Left ventricle myocardium inferior (tissue), 1 donor: ENCODE data around the gene TOP2B. TPM values are rescaled to one million over a fixed set of nuclear protein-coding genes. Genes with fewer than 3 reads are reported as not detected.

Experiments used
- DNase-seq: peaks from one replicate; pipeline ENCODE4 v3.0.0-alpha.2; 2020
- H3K27ac ChIP-seq: fragments of 200-600 bp; replicated peaks from 2 replicates; pipeline ENCODE4 v1.8.0; 2021
- H3K27me3 ChIP-seq: fragments of 200-600 bp; 2 replicates; pipeline ENCODE4 v1.8.0; 2021; ENCODE audit warnings: low read depth
- H3K36me3 ChIP-seq: fragments of 200-600 bp; 2 replicates; pipeline ENCODE4 v1.8.0; 2021
- H3K4me1 ChIP-seq: fragments of 200-600 bp; 2 replicates; pipeline ENCODE4 v1.8.0; 2021
- H3K4me3 ChIP-seq: fragments of 200-600 bp; 2 replicates; pipeline ENCODE4 v1.8.0; 2021; ENCODE audit warnings: mild to moderate bottlenecking, moderate library complexity
- H3K9me3 ChIP-seq: fragments of 200-600 bp; replicated peaks from 2 replicates; pipeline ENCODE4 v1.8.0; 2021
- CTCF ChIP-seq: fragments of 200-600 bp; IDR thresholded peaks from 2 replicates; pipeline ENCODE4 v1.8.0; 2021; ENCODE audit warnings: antibody characterized with exemption, mild to moderate bottlenecking, borderline replicate concordance
- intact Hi-C: fragments of 100-400 bp; cut with micrococcal nuclease; formaldehyde crosslinking; loops from one replicate; pipeline ENCODE4 v1.11.0; 2022
- total RNA-seq: library from RNA; stranded (reverse); fragmentation: NEBNext Ultra II Directional; extraction: Animal tissue kit (Norgen Biotek cat#: 25700); gene quantifications from one replicate; pipeline ENCODE4 v1.2.1, GENCODE V29; 2021
- donor health status: DM: no; HTN: yes; CAD: no; lungs with severe emphysema.

Gene TOP2B
- total RNA-seq, 1 donor from 2014 or later = 101 TPM

- Histone ChIP-seq H3K27ac (no peak overlapping the region), H3K36me3 (no peaks in the 10 kb centered on the region), H3K4me1 (no peaks in the 10 kb centered on the region), H3K4me3 (no peak overlapping the region), H3K27me3 (no peaks in the 10 kb centered on the region), H3K9me3 (no peaks in the 10 kb centered on the region)
- no peak for DNase-seq
- no peak for TF ChIP-seq CTCF
- intact Hi-C loops = no loop called here
Observed at GRCh38 chr3:25674670-25675069, 10.0 kb upstream of the TOP2B start.

- no peak overlapping the region for H3K4me3 ChIP-seq
Observed at GRCh38 chr3:25673738-25674298, 9.1 kb upstream of the TOP2B start.

GRCh38 chr3:25665315-25666280, 891 bp upstream of the TOP2B start:
- TF ChIP-seq CTCF = no peak
- intact Hi-C loops = no loop called here
- Histone ChIP-seq H3K27me3 (no peaks in the 10 kb centered on the region), H3K27ac (peak overlapping the region; percentile 98), H3K9me3 (no peaks in the 10 kb centered on the region), H3K4me3 (peak overlapping the region; percentile 84), H3K4me1 (peaks cover 47% of the 10 kb centered on the region), H3K36me3 (no peaks in the 10 kb centered on the region)
- DNase-seq = no peak

More at GRCh38 chr3:25673738-25674298, 9.1 kb upstream of the TOP2B start:
- TF ChIP-seq CTCF = no peak
- no peaks in the 10 kb centered on the region for H3K27me3 ChIP-seq
- no peaks in the 10 kb centered on the region for H3K9me3 ChIP-seq
- intact Hi-C loops = no loop called here
- no peaks in the 10 kb centered on the region for H3K36me3 ChIP-seq
- DNase-seq = no peak
- H3K27ac ChIP-seq = no peak overlapping the region
- no peaks in the 10 kb centered on the region for H3K4me1 ChIP-seq

- intact Hi-C loops = no loop called here
- Histone ChIP-seq H3K27ac (peak overlapping the region; percentile 98), H3K4me1 (peaks cover 62% of the 10 kb centered on the region), H3K9me3 (no peaks in the 10 kb centered on the region), H3K4me3 (peak overlapping the region; percentile 84), H3K27me3 (no peaks in the 10 kb centered on the region), H3K36me3 (no peaks in the 10 kb centered on the region)
- no peak for TF ChIP-seq CTCF
- peak; percentile 73 for DNase-seq
Observed at GRCh38 chr3:25663869-25664811, 567 bp downstream of the TOP2B start.

GRCh38 chr3:25663347-25663868, 1.3 kb downstream of the TOP2B start:
- H3K9me3 ChIP-seq = no peaks in the 10 kb centered on the region
- H3K4me3 ChIP-seq = peak overlapping the region; percentile 84
- H3K4me1 ChIP-seq = peaks cover 69% of the 10 kb centered on the region
- peak overlapping the region; percentile 98 for H3K27ac ChIP-seq
- intact Hi-C loops = no loop called here
- H3K27me3 ChIP-seq = no peaks in the 10 kb centered on the region
- no peak for DNase-seq
- no peak for TF ChIP-seq CTCF
- no peaks in the 10 kb centered on the region for H3K36me3 ChIP-seq
